GM19193 (cell line): ENCODE measurements around the gene NPAS2.

Experiments used
- POLR2A ChIP-seq: IDR thresholded peaks from 4 replicates; pipeline ENCODE4 v1.6.1; 2011; ENCODE audit not compliant: insufficient read depth, insufficient read length; ENCODE audit errors: extremely low read depth

The NPAS2 gene

DNA sequence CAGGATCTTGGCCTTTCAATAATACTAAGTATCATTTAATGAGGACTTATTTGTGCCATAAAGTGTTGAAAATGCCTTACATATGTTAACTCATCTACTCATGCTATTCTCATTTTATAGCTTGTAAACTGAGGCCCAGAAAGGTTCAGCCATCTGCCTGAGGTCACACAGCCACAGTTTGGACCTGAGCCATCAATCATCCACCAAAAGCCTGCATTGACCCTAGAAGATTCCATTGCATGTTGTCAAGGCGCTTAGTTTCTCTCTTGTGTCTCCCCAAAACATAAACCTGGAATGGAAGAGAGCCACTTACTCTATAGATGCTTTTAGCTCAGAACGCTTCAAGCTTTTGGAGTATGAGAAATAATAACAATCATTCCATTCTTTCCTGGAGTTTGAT, 26.8 kb downstream of the NPAS2 start:
- no peak for TF ChIP-seq POLR2A

DNA sequence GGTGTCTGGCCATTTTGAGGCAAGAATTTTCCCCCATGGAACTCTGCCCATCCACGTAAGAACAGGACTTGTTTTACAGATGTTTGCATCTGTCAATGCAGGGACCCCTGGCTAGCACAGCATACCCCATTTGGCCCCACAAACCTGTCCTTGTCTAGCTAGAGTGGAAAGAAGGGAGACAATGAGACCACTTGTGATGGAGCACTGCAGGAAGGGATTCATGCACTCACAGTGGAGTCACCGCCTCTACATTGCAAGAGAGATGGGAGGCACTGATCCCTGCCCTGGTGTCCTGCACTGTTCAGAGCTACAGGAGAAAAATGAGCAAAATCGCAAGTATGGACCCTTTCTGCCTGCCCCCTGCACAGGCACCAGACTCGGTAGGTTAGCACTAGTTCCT, 32.5 kb downstream of the NPAS2 start:
- no peak for TF ChIP-seq POLR2A

DNA sequence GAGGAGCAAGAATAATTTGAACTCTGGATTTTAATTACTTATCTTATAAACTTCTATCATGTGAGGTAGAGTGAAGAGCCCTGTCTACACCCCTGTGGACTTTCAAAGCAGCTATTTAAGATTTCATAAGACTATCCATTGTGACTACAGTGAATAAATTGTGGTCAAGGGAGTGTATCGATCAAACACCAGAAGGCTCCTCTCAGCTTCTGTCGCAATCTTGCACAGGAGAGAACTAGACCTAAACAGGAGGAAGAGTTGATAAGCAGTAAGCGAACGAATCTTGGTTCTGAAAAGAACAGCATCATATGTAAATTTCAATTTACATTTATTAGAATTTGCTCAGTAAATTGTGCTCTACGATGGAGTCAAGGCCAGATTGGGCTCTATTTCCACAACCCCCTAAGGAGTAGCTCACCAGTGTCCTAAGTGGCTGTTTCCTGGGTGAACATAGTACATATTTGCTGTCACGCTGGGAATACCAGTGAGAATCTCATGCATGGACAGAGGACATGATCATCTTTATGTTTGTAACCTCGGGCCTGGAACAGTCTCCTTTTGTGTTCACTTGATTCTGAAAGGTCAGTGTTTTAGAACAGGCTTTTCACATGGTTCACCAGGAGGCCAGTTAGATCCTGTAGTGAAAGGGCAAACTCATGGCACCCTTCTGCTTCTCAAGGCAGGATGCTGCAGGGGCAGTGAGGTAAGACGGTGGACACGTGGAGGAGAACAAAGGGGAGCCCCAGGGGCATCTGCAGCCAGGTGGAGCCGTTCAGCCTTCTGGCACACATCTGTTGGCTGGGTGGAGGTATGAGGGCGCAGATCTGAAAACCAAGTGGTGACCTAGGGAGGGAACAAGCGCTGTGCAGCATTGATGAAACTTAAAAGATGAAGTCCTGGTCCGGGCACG, 33.3 kb downstream of the NPAS2 start:
- TF ChIP-seq POLR2A = no peak

DNA sequence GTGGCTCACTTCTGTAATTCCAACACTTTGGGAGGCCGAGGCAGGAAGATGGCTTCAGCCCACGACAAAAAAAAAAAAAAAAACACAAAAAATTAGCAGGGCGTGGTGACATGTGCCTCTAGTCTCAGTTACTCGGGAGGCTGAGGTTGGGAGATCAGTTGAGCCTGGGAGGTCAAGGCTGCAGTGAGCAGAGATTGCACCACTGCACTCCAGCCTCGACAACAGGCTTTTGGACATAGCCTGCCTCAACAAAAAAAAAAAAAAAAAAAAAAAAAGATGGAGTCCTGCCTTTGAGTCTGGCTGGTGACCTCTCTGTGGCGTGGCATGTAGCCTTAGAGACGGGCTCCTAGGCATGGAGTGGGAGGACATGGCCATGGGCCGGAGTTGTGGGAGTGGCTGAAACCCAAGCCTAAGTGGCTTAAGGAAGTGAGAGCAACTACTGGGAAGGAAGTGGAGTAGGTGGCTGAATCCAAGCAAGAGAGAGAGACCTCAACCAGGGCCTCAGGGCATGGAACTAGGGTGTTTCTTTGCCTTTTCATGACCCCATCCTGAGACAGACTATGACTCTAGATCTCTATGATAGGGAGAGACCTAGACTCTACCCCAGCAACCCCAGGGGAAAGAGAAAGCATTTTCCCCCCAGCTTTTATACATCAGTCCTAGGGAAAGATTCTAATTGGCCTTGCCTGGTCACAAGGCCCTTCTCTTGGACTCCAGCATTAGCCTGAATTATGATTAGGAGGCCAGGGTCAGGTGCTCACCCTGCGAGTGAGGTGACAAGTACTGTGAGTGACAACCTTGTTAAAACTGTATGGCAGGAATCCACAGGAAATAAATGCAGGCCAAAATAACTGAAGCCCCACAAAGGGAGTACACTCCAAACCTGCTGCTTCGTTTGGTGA, 34.2 kb downstream of the NPAS2 start:
- no peak for TF ChIP-seq POLR2A

DNA sequence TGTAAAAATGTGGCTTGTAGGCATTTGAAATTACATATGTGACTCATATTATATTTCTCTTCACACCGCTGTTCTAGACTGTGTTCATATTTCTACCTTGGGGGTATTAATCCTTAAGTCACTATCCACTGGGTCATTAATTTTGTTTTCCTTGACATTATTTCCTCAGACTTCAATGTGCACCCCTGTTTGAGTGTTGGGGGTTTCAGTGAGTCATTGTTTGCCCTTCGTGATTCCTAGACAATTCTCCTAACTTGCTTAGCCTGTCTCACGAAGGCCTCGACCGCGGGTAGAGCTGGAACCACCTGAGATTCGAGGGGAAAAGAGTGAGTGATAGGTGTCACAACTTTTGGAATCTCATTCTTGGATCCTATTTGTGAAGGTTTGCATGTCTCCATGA, 35.1 kb downstream of the NPAS2 start:
- TF ChIP-seq POLR2A = no peak

DNA sequence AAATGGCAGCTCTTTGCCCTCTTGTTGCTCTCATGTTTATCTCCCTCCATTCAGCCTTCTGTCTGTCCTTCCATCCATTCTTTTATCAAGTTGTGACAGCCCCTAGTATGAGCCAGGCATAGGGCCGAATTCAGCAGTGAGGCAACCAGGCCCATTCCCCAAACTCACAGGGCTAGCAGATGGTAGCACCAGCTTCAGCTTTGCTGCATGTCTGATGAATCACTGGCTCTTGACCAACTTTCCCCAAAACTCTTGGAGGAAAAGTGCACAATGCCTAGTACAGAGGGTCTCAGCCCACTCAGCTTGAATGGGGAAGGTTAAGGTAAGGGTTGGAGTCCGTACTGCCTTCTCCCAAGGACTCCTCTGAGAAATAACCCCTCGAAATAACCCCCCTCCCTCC, 35.7 kb downstream of the NPAS2 start:
- no peak for TF ChIP-seq POLR2A

DNA sequence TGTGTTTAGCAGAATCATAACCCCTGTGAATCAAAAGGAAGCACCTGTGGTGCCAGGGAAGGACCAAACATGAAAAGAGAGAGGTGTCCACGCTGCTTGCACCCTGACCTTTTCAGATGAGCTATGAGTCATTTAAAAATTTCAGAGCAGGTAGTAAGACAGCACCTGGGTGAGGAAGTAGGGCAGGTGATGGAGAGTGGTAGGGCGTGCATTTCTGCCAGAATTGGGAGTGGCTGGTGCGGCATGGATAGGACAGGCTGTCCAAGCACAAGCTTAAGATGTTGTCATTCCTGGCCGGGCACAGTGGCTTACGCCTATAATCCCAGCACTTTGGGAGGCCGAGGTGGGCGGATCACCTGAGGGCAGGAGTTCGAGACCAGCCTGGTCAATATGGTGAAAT, 36.8 kb downstream of the NPAS2 start:
- TF ChIP-seq POLR2A = no peak

DNA sequence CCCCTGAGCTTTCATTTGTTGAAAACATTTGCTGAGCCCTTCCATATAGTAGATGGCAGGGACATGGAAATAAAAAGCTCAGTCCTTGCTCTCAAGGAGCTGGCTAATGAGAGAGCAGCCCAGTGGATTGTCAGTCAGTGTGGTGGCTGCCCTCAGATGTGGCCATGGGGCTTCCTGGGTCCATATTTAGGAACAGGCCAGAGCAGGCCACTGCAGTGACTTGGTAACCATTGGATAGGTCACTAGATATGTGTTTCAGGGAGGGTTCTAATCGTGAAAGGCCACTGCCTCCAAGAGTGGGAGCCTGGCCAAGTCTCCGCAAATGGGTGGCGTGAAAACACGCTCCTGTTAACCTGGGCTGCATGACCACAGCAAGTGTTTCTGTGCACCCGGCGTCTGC, 37.4 kb downstream of the NPAS2 start:
- no peak for TF ChIP-seq POLR2A

DNA sequence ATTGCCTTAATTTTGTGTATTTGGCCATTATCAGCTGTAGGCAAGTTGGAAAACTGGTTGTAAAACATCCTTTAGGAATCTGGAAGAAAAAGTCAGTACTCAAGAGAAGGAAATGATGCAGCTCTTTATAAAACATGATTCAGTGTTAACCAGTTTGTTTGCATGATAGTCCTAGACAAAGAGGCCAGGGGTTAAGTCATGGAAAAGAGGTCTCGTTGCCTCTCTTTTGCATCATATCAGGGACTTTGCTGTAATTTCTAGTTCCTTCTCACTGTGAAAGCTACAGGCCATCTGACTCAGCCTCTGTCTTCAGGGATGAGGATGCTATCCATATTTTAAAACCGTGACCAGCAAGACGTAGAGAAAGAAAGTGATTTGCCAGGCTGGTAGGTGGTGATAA, 38.0 kb downstream of the NPAS2 start:
- TF ChIP-seq POLR2A = no peak

DNA sequence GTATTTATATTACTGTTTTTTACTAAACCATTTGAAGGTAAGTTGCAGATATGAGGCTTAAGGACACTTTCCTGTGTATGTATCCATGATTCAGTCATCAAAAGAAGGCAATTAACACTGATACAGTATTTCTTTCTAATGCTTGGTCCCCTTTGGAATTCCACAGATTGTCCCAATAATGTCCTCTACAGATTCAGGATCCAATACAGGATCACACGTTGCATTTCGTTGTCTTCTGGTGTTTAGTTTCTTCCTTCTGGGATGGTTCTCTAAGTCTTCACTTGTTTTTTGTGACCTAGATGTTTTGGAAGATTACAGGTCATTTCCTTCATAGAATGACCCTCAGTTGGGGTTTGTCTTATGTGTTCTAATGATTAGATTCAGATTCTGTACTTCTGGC, 40.0 kb downstream of the NPAS2 start:
- no peak for TF ChIP-seq POLR2A

DNA sequence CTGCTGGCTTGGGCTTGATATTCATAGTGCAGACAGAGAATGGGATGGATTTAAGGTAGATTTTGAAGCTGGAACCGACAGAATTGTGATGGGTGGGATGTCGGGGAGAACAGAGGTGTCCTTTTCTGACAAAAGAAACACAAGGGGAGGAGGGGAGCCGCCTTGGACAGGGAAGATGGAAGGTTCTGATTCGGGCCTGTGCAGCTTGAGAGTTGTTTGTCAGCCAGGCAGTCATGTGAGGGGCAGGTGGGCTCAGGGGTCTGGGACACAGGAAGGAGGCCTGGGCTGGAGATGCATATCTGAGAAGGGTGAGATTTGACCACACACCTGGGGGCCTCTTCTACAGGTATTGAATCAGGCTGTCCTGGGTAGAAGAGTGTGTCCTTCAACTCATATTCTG, 41.4 kb downstream of the NPAS2 start:
- TF ChIP-seq POLR2A = no peak

DNA sequence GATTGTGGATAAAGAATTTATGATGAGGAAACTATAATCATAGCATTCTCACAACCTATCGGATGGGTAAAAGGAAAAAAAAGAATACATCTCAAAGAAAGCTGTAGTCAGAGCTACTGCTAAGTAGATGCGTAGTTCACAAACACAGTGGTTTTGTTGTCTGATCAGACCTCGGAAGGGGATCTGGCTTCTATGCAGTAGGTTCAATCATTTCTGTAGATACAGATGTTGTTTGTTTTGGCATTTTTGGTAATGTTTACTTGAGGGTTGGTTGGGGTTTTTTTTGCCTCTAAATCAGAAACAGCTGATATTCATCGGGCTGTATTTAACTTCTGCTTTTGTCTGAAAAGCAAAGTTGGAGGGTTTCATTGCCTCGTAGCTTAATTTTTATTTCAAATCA, 42.1 kb downstream of the NPAS2 start:
- no peak for TF ChIP-seq POLR2A

DNA sequence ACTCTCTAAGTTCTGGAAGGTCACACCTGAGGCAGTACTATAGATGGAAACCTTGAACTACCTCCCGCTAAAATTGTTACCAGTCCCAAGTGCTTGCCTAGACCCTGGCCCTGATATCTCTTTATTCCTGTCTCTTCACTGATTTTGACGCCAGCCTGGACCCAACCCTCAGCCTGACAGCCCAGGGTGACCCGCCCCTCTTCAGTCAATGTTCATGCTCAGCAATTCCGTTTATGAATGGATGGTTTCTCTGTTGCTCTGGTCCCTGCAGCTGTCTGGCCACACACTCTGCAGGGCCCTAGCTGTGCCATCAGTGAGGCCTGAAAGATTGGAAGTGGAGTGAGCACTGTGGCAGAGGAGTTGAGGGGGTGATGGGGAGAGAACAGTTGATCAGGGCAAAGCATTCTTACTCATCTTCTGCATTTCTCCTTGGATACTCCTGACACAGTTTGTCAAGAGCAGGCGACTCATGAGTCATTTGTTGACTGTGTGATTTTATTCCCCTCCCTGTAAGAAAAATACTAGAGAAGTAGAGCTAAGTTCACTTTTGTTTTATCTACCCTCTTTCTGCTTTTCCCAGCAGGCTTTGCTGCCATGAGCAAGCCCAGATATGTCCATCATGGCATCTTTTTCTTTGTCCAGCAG, 46.0 kb downstream of the NPAS2 start:
- TF ChIP-seq POLR2A = no peak

DNA sequence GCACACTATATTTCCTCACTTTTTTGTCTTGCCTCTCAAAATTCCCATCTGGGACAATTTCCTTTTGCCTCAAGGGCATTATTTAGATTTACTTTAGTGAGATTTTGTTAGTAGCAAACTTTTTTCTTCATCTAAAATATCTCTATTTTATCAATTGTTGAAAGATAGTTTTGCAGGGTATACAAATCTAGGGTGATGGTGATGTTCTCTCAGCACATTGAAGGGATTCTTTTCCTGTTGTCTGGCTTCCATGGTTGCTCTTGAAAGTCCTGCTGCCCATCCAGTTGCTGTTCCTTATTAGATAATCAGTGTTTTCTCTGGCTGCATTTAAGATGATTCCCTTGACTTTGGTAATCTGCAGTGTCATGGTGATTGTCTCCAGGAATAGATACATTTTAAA, 48.1 kb downstream of the NPAS2 start:
- TF ChIP-seq POLR2A = no peak

DNA sequence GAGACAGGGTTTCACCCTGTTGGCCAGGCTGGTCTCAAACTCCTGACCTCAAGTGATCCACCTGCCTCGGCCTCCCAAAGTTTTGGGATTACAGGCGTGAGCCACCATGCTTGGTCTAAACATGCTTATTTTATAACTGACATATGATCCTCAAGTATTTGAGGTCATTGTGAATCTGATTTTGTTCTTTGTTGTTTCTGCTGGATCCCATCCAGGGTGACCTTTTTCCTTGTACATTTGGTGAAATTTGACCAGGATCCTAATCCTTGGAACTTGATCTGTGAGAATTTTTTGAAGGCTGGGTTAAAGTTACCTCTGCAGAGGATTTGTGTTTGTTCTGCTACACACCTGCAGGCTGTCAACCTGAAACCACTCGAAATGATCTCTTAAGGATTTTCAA, 49.2 kb downstream of the NPAS2 start:
- no peak for TF ChIP-seq POLR2A
